GM06990 (cell line): ENCODE measurements around the gene NMNAT2.

Experiments
- DNase-seq: peaks from one replicate; pipeline ENCODE4 v3.0.0-alpha.2; 2011; ENCODE audit not compliant: insufficient read length; ENCODE audit errors: extremely low read depth
- H3K27me3 ChIP-seq: replicated peaks from 2 replicates; pipeline ENCODE4 v1.6.0; 2011; ENCODE audit warnings: low read length; ENCODE audit not compliant: control insufficient read depth, insufficient read depth
- H3K36me3 ChIP-seq: 2 replicates; pipeline ENCODE4 v1.5.1; 2011; ENCODE audit warnings: low read length; ENCODE audit not compliant: control insufficient read depth, insufficient read depth
- H3K4me3 ChIP-seq: replicated peaks from 2 replicates; pipeline ENCODE4 v1.5.1; 2011; ENCODE audit warnings: low read depth, mild to moderate bottlenecking, control low read depth, low read length
- CTCF ChIP-seq: IDR thresholded peaks from 2 replicates; pipeline ENCODE4 v1.5.1; 2011; ENCODE audit warnings: low read length, control low read depth, mild to moderate bottlenecking, inconsistent platforms; ENCODE audit not compliant: insufficient read depth, poor library complexity, severe bottlenecking

Gene NMNAT2

GRCh38 chr1:183285746-183286145 is 132.4 kb downstream of the NMNAT2 start:
- Histone ChIP-seq H3K27me3 (no peaks in the 10 kb centered on the region; the same call in none of the 2 replicates), H3K4me3 (no peak overlapping the region), H3K36me3 (no peaks in the 10 kb centered on the region)
- no peak for DNase-seq
- no peak for TF ChIP-seq CTCF

GRCh38 chr1:183285256-183285655 is 132.9 kb downstream of the NMNAT2 start:
- no peaks in the 10 kb centered on the region; the same call in none of the 2 replicates for H3K27me3 ChIP-seq
- H3K36me3 ChIP-seq = no peaks in the 10 kb centered on the region
- no peak for DNase-seq
- TF ChIP-seq CTCF = no peak
- H3K4me3 ChIP-seq = no peak overlapping the region

GRCh38 chr1:183284086-183284485 is 134.1 kb downstream of the NMNAT2 start:
- Histone ChIP-seq H3K4me3 (no peak overlapping the region), H3K27me3 (no peaks in the 10 kb centered on the region; the same call in 1 of the 2 replicates), H3K36me3 (no peaks in the 10 kb centered on the region)
- TF ChIP-seq CTCF = no peak
- no peak for DNase-seq

- no peaks in the 10 kb centered on the region; the same call in 1 of the 2 replicates for H3K27me3 ChIP-seq
- H3K4me3 ChIP-seq = no peak overlapping the region
- DNase-seq = no peak
- H3K36me3 ChIP-seq = no peaks in the 10 kb centered on the region
- TF ChIP-seq CTCF = no peak
Observed at GRCh38 chr1:183283286-183283685, 134.9 kb downstream of the NMNAT2 start.

GRCh38 chr1:183282101-183282855 is 135.9 kb downstream of the NMNAT2 start:
- H3K27me3 ChIP-seq = no peaks in the 10 kb centered on the region; the same call in 1 of the 2 replicates
- no peak overlapping the region for H3K4me3 ChIP-seq
- H3K36me3 ChIP-seq = no peaks in the 10 kb centered on the region
- no peak for DNase-seq
- TF ChIP-seq CTCF = no peak

- Histone ChIP-seq H3K4me3 (no peak overlapping the region), H3K36me3 (no peaks in the 10 kb centered on the region), H3K27me3 (no peaks in the 10 kb centered on the region; the same call in 1 of the 2 replicates)
- DNase-seq = peak; percentile 50
- TF ChIP-seq CTCF = peak; percentile 89
Observed at GRCh38 chr1:183281553-183282091, 136.6 kb downstream of the NMNAT2 start.
